Mammary epithelial cell (primary cell): ENCODE measurements around the gene PRTFDC1.

ENCODE experiments used
- EZH2 ChIP-seq: IDR thresholded peaks from 2 replicates; pipeline ENCODE4 v1.6.1; 2012; ENCODE audit warnings: low read length, inconsistent platforms, borderline replicate concordance
- TF ChIP-seq, protein P1 (sequence below), 2 donors: IDR thresholded peaks in 1 of 2; conservative IDR thresholded peaks in 1 of 2; 2 replicates each; pipeline ENCODE4 v1.5.1; 2011 to 2012; ENCODE audit warnings: inconsistent platforms in 2 of 2, low read length in 2 of 2, mild to moderate bottlenecking in 2 of 2, control low read depth in 1 of 2, low read depth in 1 of 2; ENCODE audit not compliant: insufficient read depth in 1 of 2; ENCODE audit errors: extremely low read depth in 1 of 2

DNA sequence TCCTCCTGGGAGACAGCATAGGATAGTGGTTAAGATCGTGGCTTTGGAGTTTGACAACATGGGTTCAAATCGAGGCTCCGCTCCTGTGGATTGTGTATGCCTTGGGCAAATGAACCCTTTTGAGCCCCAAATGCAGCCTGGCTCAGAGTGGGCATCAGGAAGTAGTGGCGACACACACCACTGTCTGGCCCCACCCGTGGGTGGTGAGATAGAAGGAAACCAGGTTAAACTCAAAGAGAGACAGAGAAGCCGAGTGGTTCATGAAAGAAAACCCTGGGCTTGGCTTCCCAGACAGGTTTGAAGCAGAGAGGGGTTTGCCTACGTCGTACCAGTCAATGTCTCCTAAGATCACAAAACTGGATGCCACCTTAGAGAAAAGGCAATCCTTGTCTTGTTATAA, 57.7 kb downstream of the PRTFDC1 start:
- TF ChIP-seq, protein P1, sequence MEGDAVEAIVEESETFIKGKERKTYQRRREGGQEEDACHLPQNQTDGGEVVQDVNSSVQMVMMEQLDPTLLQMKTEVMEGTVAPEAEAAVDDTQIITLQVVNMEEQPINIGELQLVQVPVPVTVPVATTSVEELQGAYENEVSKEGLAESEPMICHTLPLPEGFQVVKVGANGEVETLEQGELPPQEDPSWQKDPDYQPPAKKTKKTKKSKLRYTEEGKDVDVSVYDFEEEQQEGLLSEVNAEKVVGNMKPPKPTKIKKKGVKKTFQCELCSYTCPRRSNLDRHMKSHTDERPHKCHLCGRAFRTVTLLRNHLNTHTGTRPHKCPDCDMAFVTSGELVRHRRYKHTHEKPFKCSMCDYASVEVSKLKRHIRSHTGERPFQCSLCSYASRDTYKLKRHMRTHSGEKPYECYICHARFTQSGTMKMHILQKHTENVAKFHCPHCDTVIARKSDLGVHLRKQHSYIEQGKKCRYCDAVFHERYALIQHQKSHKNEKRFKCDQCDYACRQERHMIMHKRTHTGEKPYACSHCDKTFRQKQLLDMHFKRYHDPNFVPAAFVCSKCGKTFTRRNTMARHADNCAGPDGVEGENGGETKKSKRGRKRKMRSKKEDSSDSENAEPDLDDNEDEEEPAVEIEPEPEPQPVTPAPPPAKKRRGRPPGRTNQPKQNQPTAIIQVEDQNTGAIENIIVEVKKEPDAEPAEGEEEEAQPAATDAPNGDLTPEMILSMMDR (conservative IDR thresholded peaks at IDR 0.05 in 1 of 2, IDR thresholded peaks at IDR 0.05 in 1 of 2; ENCODE audit: extremely low read depth in 1 of 2, insufficient read depth in 1 of 2, low read depth in 1 of 2, low read length in 2 of 2), result no peak
- TF ChIP-seq EZH2, result no peak
